ENCODE results near the gene DOK7. TPM values are rescaled to one million over a fixed set of nuclear protein-coding genes. Genes with fewer than 3 reads are reported as not detected.
"Not testable (repeated sequence)": the region's sequence is repeated elsewhere in the genome, so short reads cannot be mapped to it uniquely, and the experiment has no call there.

Gene DOK7
- total RNA-seq, 5 donors from 2014 or later (not counting 1 experiment from before 2014, with no cell fraction given) = 0.22 to 0.58 (median 0.36) TPM; not detected in 2

DNA sequence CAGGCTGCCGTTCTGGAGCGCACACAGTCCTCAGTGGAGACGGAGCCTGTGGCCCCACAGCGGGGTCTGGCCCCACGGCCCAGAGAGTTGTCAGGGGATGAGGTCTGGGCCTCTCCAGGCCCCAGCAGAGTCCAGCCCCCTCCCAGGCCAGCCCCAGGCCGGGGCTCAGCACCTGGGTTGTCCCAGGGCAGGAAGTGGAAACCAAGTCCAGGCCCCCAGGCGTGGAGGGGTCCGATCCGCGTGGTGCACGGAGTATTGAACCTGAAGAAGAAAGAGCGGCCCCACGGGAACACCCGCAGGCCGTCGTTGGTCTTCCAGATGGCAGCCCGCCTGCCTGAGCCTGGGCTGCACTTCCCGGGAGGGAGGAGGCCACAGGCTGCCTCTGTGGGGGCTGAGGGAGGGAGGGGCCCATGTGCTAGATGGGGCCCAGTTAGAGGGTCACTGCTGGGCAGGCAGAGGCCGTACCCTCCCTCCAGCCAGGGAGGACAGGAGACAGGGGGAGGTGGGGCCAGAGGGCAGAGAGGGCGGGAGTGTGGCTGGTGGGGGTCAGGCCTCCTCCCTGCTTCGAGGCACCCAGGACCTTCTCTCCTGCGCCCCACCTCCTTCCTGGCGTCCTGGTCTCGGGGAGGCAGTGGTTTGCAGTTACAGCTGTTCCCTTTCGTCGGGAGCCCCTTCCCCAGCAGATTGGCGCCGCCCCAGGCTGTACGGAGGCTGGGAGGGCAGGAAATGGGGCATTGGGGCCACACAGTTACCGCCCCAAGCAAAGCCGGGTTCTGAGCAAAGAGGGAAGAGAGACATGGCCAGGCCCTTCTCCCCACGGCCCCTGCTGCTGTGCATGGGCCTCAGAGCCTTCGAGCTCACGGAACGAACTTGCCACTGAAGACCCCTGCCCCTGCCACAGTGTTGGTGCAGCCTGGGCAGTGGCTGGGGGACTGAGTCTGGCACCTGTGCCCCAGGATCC is 13.3 kb upstream of the DOK7 start:
- 71% methylated on average over 31 of the region's 35 CpGs for WGBS (ENCODE audit: insufficient coverage)
- Mint-ChIP-seq H3K27me3 (no peaks in the 10 kb centered on the region), H3K36me3 (no peaks in the 10 kb centered on the region), H3K9me3 (peaks cover 0 to 3% (median 0%) of the 10 kb centered on the region in 3 donors), H3K27ac (no peak overlapping the region), H3K4me1 (no peaks in the 10 kb centered on the region), H3K4me3 (no peak overlapping the region)
- Histone ChIP-seq H3K4me1 (ENCODE audit: control insufficient read depth in 1 of 2, extremely low read depth in 1 of 2, insufficient read depth in 2 of 2, low read length in 2 of 2) (no peaks in the 10 kb centered on the region), H3K4me3 (ENCODE audit: control insufficient read depth in 1 of 2, extremely low read depth in 1 of 2, low read length in 1 of 2) (no peak overlapping the region), H3K36me3 (ENCODE audit: control insufficient read depth in 2 of 2, extremely low read depth in 1 of 2, insufficient read depth in 1 of 2, low read length in 1 of 2) (no peaks in the 10 kb centered on the region), H3K9me3 (no peaks in the 10 kb centered on the region), H3K27me3 (replicated peaks in 1 of 2; ENCODE audit: control insufficient read depth in 2 of 2, extremely low read depth in 1 of 2, insufficient read depth in 2 of 2, low read length in 1 of 2) (peaks cover 0 to 18% of the 10 kb centered on the region in 2 experiments), H3K27ac (ENCODE audit: low read length) (no peak overlapping the region)
- ChIA-PET POLR2A (no interaction called here), CTCF (no interaction called here)
- ATAC-seq (replicated peaks in 1 of 4) (no peak), DNase-seq (no peak)

DNA sequence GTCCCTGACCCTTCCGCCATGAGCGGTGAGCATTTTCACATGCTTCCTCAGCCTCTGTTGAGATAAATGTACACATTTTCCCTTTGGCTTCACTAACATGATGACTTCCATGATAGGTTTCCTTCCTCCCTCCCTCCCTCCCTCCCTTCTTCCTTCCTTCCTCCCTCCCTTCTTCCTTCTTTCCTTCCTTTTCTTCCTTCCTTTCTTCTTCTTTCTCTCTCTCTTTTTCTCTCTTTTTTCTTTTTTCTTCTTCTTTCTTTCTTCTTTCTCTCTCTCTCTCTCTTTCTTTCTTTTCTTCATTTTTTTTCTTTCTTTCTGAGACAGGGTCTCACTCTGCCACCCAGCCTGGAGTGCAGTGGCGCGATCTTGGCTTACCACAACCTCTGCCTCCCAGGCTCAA is 12.5 kb upstream of the DOK7 start:
- POLR2A ChIA-PET = no interaction called here
- Mint-ChIP-seq H3K4me1 (no peaks in the 10 kb centered on the region), H3K36me3 (no peaks in the 10 kb centered on the region)

DNA sequence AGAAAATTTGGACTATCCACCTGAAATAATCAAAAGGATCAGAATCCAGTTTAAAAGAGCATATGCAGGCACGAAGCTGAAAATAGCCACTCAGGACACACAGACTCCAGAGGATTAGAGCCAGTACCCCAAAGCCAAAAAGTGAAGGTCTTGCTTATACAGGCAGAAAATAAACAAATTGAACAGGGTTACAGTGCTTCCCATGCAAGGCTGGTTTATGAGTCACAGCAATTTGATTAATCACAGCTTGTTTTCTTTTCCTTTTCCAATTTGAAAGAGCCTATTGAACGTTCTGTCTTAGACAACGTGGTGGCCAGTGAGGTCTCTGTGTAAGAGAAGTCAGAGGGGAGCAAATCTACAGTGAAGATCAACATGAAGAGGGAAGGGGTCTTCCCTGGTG is 11.2 kb upstream of the DOK7 start:
- no peak overlapping the region for H3K27ac ChIP-seq (ENCODE audit: low read length)
- CTCF ChIA-PET = no interaction called here
- H3K4me3 Mint-ChIP-seq = no peak overlapping the region
- no peaks in the 10 kb centered on the region for H3K27me3 Mint-ChIP-seq
- H3K4me3 ChIP-seq (ENCODE audit: control insufficient read depth in 1 of 2, extremely low read depth in 1 of 2, low read length in 1 of 2) = no peak overlapping the region
- ATAC-seq (replicated peaks in 1 of 4) (no peak), DNase-seq (no peak)
- peaks cover 4 to 12% (median 7%) of the 10 kb centered on the region in 3 donors for H3K9me3 Mint-ChIP-seq
- 43% methylated on average over 1 of the region's 3 CpGs for WGBS (ENCODE audit: insufficient coverage)
- H3K4me1 ChIP-seq (ENCODE audit: control insufficient read depth in 1 of 2, extremely low read depth in 1 of 2, insufficient read depth in 2 of 2, low read length in 2 of 2) = no peaks in the 10 kb centered on the region
- H3K36me3 Mint-ChIP-seq = no peaks in the 10 kb centered on the region
- H3K9me3 ChIP-seq = no peaks in the 10 kb centered on the region
- H3K27ac Mint-ChIP-seq = no peak overlapping the region
- H3K27me3 ChIP-seq (replicated peaks in 1 of 2; ENCODE audit: control insufficient read depth in 2 of 2, extremely low read depth in 1 of 2, insufficient read depth in 2 of 2, low read length in 1 of 2) = peaks cover 0 to 20% of the 10 kb centered on the region in 2 experiments
- POLR2A ChIA-PET = no interaction called here
- H3K36me3 ChIP-seq (ENCODE audit: control insufficient read depth in 2 of 2, extremely low read depth in 1 of 2, insufficient read depth in 1 of 2, low read length in 1 of 2) = no peaks in the 10 kb centered on the region
- H3K4me1 Mint-ChIP-seq = no peaks in the 10 kb centered on the region

More for the DNA sequence above, 12.5 kb upstream of the DOK7 start:
- Histone ChIP-seq H3K9me3 (no peaks in the 10 kb centered on the region), H3K27me3 (replicated peaks in 1 of 2; ENCODE audit: control insufficient read depth in 2 of 2, extremely low read depth in 1 of 2, insufficient read depth in 2 of 2, low read length in 1 of 2) (peaks cover 0 to 20% of the 10 kb centered on the region in 2 experiments), H3K4me1 (ENCODE audit: control insufficient read depth in 1 of 2, extremely low read depth in 1 of 2, insufficient read depth in 2 of 2, low read length in 2 of 2) (no peaks in the 10 kb centered on the region), H3K36me3 (ENCODE audit: control insufficient read depth in 2 of 2, extremely low read depth in 1 of 2, insufficient read depth in 1 of 2, low read length in 1 of 2) (no peaks in the 10 kb centered on the region), H3K27ac (ENCODE audit: low read length) (no peak overlapping the region), H3K4me3 (ENCODE audit: control insufficient read depth in 1 of 2, extremely low read depth in 1 of 2, low read length in 1 of 2) (no peak overlapping the region)
- WGBS (ENCODE audit: insufficient coverage) = 100% methylated on average over 2 of the region's 4 CpGs
- ATAC-seq (replicated peaks in 1 of 4) (no peak), DNase-seq (no peak)
- Mint-ChIP-seq H3K4me3 (no peak overlapping the region), H3K9me3 (peaks cover 3 to 11% (median 4%) of the 10 kb centered on the region in 3 donors), H3K27me3 (no peaks in the 10 kb centered on the region), H3K27ac (no peak overlapping the region)
- CTCF ChIA-PET = no interaction called here

DNA sequence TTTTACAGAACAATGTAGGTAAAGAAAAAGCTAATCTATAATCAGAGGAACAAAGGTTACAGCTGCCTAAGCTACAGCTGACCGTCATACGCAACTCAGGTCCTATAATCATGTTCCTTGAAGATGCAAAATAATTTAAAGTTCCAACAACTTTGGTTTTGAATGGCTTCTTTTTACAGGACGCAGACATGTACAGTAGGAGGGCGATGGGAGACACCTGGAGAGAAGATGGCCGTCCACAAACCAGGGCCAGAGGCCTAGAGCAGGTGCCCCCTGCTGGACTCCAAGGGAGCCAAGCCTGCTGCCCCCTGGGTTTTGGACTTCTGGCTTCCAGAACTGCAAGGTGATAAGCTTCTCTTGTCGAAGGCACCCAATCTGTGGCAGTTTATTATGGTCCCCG is 10.7 kb upstream of the DOK7 start:
- ATAC-seq (replicated peaks in 1 of 4) = no peak
- Mint-ChIP-seq H3K4me1 (no peaks in the 10 kb centered on the region), H3K9me3 (peaks cover 4 to 12% (median 7%) of the 10 kb centered on the region in 3 donors), H3K36me3 (no peaks in the 10 kb centered on the region), H3K27me3 (no peaks in the 10 kb centered on the region), H3K4me3 (no peak overlapping the region), H3K27ac (no peak overlapping the region)
- WGBS (ENCODE audit: insufficient coverage) = 84% methylated on average over 6 of the region's 7 CpGs
- CTCF ChIA-PET = no interaction called here
- H3K27ac ChIP-seq (ENCODE audit: low read length) = no peak overlapping the region
- no peak overlapping the region for H3K4me3 ChIP-seq (ENCODE audit: control insufficient read depth in 1 of 2, extremely low read depth in 1 of 2, low read length in 1 of 2)
- H3K36me3 ChIP-seq (ENCODE audit: control insufficient read depth in 2 of 2, extremely low read depth in 1 of 2, insufficient read depth in 1 of 2, low read length in 1 of 2) = no peaks in the 10 kb centered on the region
- no peak for DNase-seq
- POLR2A ChIA-PET = no interaction called here
- no peaks in the 10 kb centered on the region for H3K4me1 ChIP-seq (ENCODE audit: control insufficient read depth in 1 of 2, extremely low read depth in 1 of 2, insufficient read depth in 2 of 2, low read length in 2 of 2)
- peaks cover 0 to 20% of the 10 kb centered on the region in 2 experiments for H3K27me3 ChIP-seq (replicated peaks in 1 of 2; ENCODE audit: control insufficient read depth in 2 of 2, extremely low read depth in 1 of 2, insufficient read depth in 2 of 2, low read length in 1 of 2)
- H3K9me3 ChIP-seq = no peaks in the 10 kb centered on the region

DNA sequence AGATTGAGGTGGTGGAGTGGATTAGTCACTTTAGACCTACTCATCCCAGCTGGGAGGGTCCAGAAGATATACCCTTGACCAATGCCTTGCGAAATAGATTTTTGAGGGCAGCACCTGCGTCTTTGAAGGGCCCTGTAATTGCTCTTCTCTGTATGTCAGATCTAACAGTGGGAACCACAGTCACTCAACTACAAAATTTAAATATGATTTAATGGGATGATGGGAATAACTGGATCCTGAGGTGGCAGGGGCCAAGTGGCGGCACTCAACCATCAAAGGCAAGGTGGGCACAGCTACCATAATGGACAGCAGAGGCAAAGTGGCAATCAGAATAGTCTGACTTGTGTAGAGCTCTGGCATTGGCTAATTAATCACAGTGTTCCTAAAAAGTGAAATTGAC is 7.5 kb upstream of the DOK7 start:
- DNase-seq; CTCF ChIA-PET; H3K4me3 ChIP-seq (ENCODE audit: control insufficient read depth in 1 of 2, extremely low read depth in 1 of 2, low read length in 1 of 2); POLR2A ChIA-PET; H3K27me3 ChIP-seq (replicated peaks in 1 of 2; ENCODE audit: control insufficient read depth in 2 of 2, extremely low read depth in 1 of 2, insufficient read depth in 2 of 2, low read length in 1 of 2); H3K9me3 ChIP-seq; ATAC-seq (replicated peaks in 1 of 4); H3K4me1 Mint-ChIP-seq; H3K4me3 Mint-ChIP-seq; H3K27ac Mint-ChIP-seq; H3K36me3 ChIP-seq (ENCODE audit: control insufficient read depth in 2 of 2, extremely low read depth in 1 of 2, insufficient read depth in 1 of 2, low read length in 1 of 2); H3K27me3 Mint-ChIP-seq; H3K36me3 Mint-ChIP-seq; H3K27ac ChIP-seq (ENCODE audit: low read length); H3K4me1 ChIP-seq (ENCODE audit: control insufficient read depth in 1 of 2, extremely low read depth in 1 of 2, insufficient read depth in 2 of 2, low read length in 2 of 2): not testable (repeated sequence)
- H3K9me3 Mint-ChIP-seq = peaks cover 4 to 15% (median 7%) of the 10 kb centered on the region in 3 donors
- WGBS (ENCODE audit: insufficient coverage) = 79% methylated on average over 3 of the region's 3 CpGs

DNA sequence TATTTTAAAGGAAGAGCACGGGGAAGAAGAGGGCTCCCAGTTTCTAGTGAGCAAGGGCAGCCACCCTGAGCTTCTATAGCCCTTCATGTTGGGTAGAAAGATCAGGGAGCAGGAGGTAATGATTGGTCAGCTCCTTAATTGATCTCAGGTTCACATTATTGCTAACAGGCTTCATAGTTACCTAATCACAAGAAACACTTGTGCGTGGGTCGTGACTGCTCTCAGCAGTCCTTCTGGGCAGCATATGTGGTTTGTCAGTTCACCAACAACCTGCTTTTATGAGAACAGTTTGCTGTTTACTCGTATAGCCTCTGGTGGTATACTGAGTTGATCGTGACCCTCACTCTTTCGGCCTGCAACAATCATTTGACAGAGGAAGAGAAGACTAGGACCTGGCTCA is 4.7 kb upstream of the DOK7 start:
- H3K4me1 ChIP-seq (ENCODE audit: control insufficient read depth in 1 of 2, extremely low read depth in 1 of 2, insufficient read depth in 2 of 2, low read length in 2 of 2) = no peaks in the 10 kb centered on the region
- no peak for DNase-seq
- ChIA-PET CTCF (no interaction called here), POLR2A (no interaction called here)
- Mint-ChIP-seq H3K27ac (no peak overlapping the region), H3K27me3 (peaks cover 11 to 21% of the 10 kb centered on the region in 2 donors), H3K4me1 (no peaks in the 10 kb centered on the region), H3K36me3 (no peaks in the 10 kb centered on the region), H3K9me3 (peaks cover 4 to 15% (median 7%) of the 10 kb centered on the region in 3 donors), H3K4me3 (no peak overlapping the region)
- ATAC-seq (replicated peaks in 1 of 4) = no peak
- H3K27ac ChIP-seq (ENCODE audit: low read length) = no peak overlapping the region
- no peaks in the 10 kb centered on the region for H3K36me3 ChIP-seq (ENCODE audit: control insufficient read depth in 2 of 2, extremely low read depth in 1 of 2, insufficient read depth in 1 of 2, low read length in 1 of 2)
- H3K27me3 ChIP-seq (replicated peaks in 1 of 2; ENCODE audit: control insufficient read depth in 2 of 2, extremely low read depth in 1 of 2, insufficient read depth in 2 of 2, low read length in 1 of 2) = peaks cover 0 to 24% of the 10 kb centered on the region in 2 experiments
- WGBS (ENCODE audit: insufficient coverage) = 93% methylated on average over 3 of the region's 6 CpGs
- peaks cover 2% of the 10 kb centered on the region for H3K9me3 ChIP-seq
- H3K4me3 ChIP-seq (ENCODE audit: control insufficient read depth in 1 of 2, extremely low read depth in 1 of 2, low read length in 1 of 2) = no peak overlapping the region

All from T-cell (primary cell).